Large intestine (tissue), 3 donors: ENCODE data around the gene TMEM214. TPM values are rescaled to one million over a fixed set of nuclear protein-coding genes. Genes with fewer than 3 reads are reported as not detected.

ENCODE experiments used
- DNase-seq, 2 donors: peaks; one replicate each; pipeline versions ENCODE4 v3.0.0 to v3.0.0-alpha.2; 2013
- H3K27ac ChIP-seq: one replicate; pipeline ENCODE4 v1.5.1; 2013; ENCODE audit warnings: low read length
- H3K27me3 ChIP-seq: 2 replicates; pipeline ENCODE4 v1.6.1; 2013; ENCODE audit warnings: low read length; ENCODE audit not compliant: control insufficient read depth, insufficient read depth
- H3K36me3 ChIP-seq: 2 replicates; pipeline ENCODE4 v1.6.1; 2013; ENCODE audit warnings: low read length; ENCODE audit not compliant: control insufficient read depth, insufficient read depth
- H3K4me1 ChIP-seq: one replicate; pipeline ENCODE4 v1.6.1; 2013; ENCODE audit warnings: low read length; ENCODE audit not compliant: control insufficient read depth, insufficient read depth
- H3K4me3 ChIP-seq: one replicate; pipeline ENCODE4 v1.5.1; 2013; ENCODE audit warnings: low read length
- H3K9me3 ChIP-seq: one replicate; pipeline ENCODE4 v1.6.1; 2013; ENCODE audit warnings: mild to moderate bottlenecking, low read depth, low read length, moderate library complexity; ENCODE audit not compliant: control insufficient read depth
- WGBS: methylation state at CpG from one replicate; pipeline ENCODE4 v1.1.5; 2013; ENCODE audit warnings: low lambda C conversion rate; ENCODE audit not compliant: insufficient coverage; 5-methylcytosine and 5-hydroxymethylcytosine counted together
- polyA plus RNA-seq: library from polyadenylated mRNA; unstranded; fragments of 120-200 nt; gene quantifications from one replicate; pipeline ENCODE4 v1.2.1, GENCODE V29; 2013

Gene TMEM214
- polyA plus RNA-seq, 1 donor, result 93.6 TPM

DNA sequence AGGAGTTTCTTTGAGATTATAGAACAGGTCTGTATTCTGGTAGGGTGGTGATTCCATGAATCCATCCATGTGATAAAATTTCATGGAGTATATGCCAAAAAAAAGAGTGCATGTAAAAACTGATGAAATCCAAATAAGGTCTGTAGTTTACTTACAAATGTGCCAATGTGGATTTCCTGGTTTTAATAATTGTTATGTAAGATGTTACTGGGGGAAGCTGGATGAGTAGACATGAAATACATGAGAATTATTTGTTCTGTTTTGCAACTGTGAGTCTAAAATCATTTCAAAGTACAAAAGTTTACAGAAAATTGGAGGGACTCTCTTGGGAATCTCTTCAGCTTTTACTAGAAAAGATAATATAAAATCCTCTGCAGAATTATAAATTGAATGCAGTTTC lies 23.7 kb upstream of the TMEM214 start:
- Histone ChIP-seq H3K36me3 (no peaks in the 10 kb centered on the region), H3K27ac (no peak overlapping the region), H3K27me3 (no peaks in the 10 kb centered on the region), H3K4me3 (no peak overlapping the region), H3K9me3 (no peaks in the 10 kb centered on the region), H3K4me1 (peaks cover 3% of the 10 kb centered on the region)
- no peak for DNase-seq

DNA sequence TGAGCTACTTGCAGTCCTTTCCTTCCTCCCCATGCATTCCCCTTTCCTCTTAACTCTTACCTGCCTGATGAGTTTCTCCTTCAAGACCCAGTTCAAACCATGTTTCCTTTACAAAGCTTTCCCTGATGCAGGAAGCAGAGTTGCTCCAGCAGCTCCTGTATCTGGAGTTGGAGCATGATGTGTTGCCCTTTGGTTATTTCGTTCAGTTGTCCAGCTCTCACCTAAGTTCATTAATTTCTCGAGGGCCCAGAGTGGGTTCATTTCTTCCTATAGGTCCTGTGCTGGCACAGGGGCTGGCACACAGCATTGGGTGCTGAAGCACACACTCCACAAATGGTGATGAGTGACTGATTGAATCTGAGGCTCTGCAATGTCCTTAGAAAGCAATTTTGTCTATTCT lies 23.0 kb upstream of the TMEM214 start:
- no peaks in the 10 kb centered on the region for H3K27me3 ChIP-seq
- peaks cover 3% of the 10 kb centered on the region for H3K4me1 ChIP-seq
- no CpG with 5 or more reads among the region's 2 CpGs for WGBS
- DNase-seq, result no peak
- H3K4me3 ChIP-seq, result no peak overlapping the region
- H3K27ac ChIP-seq, result no peak overlapping the region
- H3K36me3 ChIP-seq, result no peaks in the 10 kb centered on the region
- H3K9me3 ChIP-seq, result no peaks in the 10 kb centered on the region

DNA sequence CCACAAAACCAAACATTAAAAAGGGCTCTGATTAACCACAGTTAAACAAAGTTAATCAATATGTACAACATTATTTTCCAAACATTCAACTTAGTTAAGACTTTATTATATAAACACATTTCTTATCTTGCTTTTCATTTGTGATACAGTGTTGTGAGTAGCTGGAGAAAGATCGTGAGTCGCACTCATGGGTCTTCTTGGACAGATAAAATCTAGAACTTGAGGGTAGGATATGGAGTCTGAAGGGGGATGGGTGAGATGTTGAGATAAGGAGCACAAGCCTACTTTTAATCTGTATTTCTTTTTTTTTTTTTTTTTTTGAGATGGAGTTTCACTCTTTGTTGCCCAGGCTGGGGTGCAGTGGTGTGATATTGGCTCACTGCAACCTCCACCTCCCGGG lies 22.6 kb upstream of the TMEM214 start:
- no peaks in the 10 kb centered on the region for H3K27me3 ChIP-seq
- H3K4me1 ChIP-seq, result peaks cover 4% of the 10 kb centered on the region
- H3K36me3 ChIP-seq, result no peaks in the 10 kb centered on the region
- H3K27ac ChIP-seq, result no peak overlapping the region
- H3K9me3 ChIP-seq, result no peaks in the 10 kb centered on the region
- H3K4me3 ChIP-seq, result no peak overlapping the region
- no peak for DNase-seq
- WGBS, result no CpG with 5 or more reads among the region's 3 CpGs

DNA sequence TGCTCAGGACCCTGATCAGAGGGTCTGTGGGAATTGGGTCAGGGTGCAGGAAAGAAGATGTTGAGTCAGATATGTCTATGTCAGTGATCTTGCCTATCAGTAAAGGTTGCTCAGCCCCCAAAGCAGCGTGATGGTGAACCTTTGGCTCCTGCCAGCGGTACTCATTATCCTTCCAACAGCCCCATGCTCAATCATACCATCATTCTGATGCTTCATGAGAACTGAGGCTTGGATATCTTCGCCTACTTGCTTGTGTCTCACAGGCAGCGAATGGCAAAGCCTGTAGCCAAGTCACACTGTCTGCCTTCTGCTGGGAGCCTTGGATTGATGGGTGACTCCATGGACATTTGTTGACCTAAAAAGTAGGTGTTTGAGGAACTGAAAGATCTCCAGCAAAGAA lies 19.0 kb upstream of the TMEM214 start:
- Histone ChIP-seq H3K4me1 (peaks cover 25% of the 10 kb centered on the region), H3K27me3 (no peaks in the 10 kb centered on the region), H3K4me3 (no peak overlapping the region), H3K27ac (no peak overlapping the region), H3K9me3 (no peaks in the 10 kb centered on the region), H3K36me3 (no peaks in the 10 kb centered on the region)
- DNase-seq, result no peak
- no CpG with 5 or more reads among the region's 4 CpGs for WGBS

DNA sequence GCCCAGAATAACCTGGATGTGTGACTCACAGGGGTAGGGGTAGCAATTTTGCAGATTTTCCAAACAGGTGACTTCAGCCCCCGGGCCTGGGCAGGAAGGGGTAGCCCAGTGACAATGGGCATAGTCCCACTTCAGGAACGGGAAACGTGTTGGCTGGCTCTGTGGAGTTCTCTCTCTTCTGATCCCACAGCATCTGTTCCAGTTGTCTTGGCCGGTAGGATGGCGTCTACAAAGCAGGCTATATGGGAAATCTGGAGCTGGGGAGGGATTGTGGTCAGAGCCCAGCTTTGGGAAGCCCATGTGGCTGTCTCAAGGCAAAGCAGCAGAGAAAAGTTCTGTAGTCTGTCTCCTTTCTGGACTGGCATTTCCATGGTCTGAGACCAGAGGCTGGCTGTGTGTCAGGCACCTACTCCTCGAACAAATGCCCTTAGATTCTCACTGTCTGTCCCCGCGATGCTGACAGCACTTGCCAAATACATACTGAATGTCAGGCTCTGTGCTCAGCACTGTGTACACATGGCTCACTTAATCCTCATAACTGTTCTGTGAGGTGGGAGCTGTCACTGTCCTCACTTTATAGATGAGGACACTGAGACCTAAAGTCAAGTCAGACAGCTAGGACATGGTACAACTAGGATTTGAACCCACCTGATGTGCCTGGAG lies 17.9 kb upstream of the TMEM214 start:
- no peak for DNase-seq
- no CpG with 5 or more reads among the region's 8 CpGs for WGBS
- Histone ChIP-seq H3K27me3 (no peaks in the 10 kb centered on the region), H3K27ac (no peak overlapping the region), H3K9me3 (no peaks in the 10 kb centered on the region), H3K36me3 (no peaks in the 10 kb centered on the region), H3K4me3 (no peak overlapping the region), H3K4me1 (peaks cover 35% of the 10 kb centered on the region)

DNA sequence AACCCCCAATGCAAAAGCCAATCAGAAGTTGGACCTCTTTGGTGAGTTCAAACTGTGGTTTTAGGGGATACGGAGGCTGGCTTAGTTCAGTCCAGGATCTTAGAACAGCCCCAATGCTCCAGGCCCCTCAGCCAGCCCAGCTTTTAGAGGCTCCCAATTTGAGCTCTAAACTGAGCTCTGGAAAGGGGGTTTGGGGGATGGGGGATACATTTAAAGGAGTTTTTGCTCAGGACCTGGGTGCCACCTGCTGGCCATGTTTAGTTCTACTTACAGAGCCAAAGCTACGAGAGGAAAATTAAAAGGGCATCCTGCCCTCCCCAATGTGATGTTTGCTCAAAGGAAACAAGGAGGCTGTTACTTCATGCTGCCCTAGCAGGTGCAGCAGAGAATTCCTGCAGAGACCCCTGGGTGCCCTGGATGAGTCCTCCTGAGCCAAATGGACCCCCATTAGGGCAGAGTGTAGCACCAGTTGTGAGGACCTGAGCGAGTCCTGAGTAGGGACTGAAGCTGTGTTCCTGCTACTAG lies 15.9 kb upstream of the TMEM214 start:
- Histone ChIP-seq H3K36me3 (no peaks in the 10 kb centered on the region), H3K4me3 (no peak overlapping the region), H3K27ac (no peak overlapping the region), H3K9me3 (no peaks in the 10 kb centered on the region), H3K27me3 (no peaks in the 10 kb centered on the region), H3K4me1 (peaks cover 51% of the 10 kb centered on the region)
- DNase-seq, result peak in 1 of 2 donors; percentile 40
- no CpG with 5 or more reads among the region's 3 CpGs for WGBS

DNA sequence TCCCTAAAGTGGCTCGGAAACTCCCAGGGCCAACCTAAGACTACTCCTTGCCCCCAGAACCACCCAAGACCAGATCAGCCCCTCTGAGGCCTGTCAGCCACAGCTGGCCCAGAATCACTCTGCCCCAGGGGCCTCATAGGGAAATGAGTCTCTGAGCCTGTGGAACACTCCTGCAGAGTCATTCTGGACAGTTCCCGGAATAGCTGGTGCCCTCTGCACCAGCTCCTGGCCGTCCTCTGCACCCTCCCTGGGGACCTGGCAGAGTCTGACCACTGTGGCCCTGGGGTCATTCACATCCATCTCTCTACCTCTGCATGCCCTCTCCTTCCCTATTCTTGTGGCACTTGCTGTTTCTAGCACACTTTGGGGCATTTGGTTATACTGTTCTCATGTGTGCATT lies 14.6 kb upstream of the TMEM214 start:
- Histone ChIP-seq H3K27ac (no peak overlapping the region), H3K36me3 (peaks cover under 1% of the 10 kb centered on the region), H3K4me3 (no peak overlapping the region), H3K27me3 (no peaks in the 10 kb centered on the region), H3K9me3 (no peaks in the 10 kb centered on the region), H3K4me1 (peaks cover 53% of the 10 kb centered on the region)
- WGBS, result no CpG with 5 or more reads among the region's 3 CpGs
- DNase-seq, result peak in 1 of 2 donors; percentile 46

DNA sequence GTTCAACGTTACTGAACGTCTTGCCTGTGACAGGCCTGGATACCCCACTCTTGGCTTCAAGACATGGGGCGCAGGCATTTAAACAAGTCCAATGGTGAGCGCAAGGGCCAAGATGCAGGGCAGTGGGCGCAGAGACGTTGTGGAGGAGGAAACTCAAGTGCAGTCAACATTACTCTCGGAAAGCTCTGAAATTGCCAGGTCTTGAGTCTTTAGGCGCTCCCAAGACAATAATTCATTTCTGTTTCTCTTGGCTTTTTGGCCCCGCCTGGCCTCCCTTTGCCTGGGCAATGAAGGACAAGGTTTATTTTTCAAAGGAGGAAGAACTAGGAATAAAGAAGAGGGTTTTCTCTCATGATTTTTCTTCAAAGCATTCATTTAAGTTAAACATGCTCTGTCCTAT lies 13.3 kb upstream of the TMEM214 start:
- Histone ChIP-seq H3K4me1 (peaks cover 53% of the 10 kb centered on the region), H3K36me3 (peaks cover 6% of the 10 kb centered on the region), H3K27me3 (no peaks in the 10 kb centered on the region), H3K9me3 (no peaks in the 10 kb centered on the region), H3K4me3 (no peak overlapping the region), H3K27ac (peak overlapping the region; percentile 69)
- DNase-seq, result no peak
- WGBS, result no CpG with 5 or more reads among the region's 9 CpGs

DNA sequence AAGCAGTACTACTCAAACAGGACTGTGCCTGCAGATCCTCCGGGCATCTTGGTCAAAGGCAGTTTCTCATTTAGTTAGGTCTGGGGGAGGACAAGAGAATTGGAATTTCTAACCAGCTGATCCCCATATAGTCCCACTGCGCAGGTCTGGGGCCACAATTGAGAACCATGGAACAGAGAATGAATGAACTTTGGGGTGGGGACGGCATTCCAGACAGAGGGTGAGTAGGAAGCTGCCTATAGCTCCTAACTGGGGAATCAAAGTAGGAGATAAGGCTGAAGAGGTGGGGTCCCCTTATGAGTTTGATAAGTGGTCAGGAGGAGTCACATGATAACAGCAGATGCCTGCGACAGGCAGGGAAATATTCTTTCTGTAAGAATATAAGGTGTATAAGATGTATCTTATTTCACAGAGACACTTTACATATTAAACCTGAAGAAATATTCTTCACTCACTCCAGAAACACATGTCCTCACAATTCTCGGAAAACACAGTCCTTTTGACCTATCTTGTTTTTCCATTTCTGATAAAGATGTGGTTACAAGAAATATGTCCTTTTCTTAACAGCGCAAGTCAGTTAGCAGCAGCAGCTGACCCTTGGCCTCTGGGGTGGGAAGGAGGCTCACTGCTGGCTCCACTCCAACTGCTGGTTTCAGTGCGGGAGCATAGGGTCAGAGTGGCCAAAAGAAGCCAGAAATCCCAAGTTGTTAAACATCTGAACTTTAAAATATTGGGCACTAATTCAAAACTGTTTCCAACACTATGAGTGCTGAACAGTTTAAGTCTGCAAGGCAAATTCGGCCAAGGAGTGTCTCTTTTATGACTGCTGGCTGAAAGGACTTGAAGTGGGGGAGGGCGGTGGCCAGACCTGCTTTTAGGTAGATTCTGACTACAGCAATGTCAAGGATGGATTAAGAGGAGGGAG lies 12.6 kb upstream of the TMEM214 start:
- DNase-seq, result peak; percentile 52 to 72
- H3K27me3 ChIP-seq, result no peaks in the 10 kb centered on the region
- peak overlapping the region; percentile 69 for H3K27ac ChIP-seq

DNA sequence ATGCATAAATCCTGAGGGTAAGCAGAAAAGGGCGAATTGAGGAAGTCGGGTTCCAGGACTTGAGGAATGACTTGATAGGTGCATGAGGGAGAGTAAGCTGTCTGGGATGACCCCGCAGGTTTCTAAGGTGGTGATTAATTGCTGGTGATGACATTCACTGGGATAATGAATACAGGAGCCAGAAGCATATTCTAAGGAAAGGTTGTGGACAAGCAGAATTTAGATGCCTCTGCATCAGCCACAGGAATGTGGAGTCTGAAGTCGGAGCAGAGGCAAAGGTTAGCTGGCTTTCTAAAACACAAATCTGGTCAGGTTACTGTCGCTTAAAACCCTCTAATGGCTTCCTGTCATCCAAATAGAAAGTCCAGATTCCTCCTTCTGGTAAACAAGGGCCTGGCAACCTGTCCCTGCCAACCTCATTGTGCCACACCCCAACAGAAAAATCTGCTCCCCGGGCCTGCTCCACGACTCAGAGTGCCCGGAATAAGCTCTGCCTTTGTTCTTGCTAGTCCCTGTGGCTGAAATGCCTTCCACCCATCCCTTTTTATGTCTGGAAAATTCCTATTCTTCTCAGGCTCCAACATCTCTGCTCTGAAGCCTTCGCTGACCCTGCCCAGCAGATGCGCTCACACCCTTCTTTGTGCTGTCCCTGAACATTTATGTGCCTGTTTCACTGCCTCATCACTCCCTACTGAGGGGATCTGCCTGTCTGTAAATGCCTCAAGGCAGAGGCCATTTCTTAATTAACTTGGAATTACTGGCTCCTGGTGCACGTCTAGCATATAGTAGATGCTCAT lies 11.3 kb upstream of the TMEM214 start:
- Histone ChIP-seq H3K27me3 (no peaks in the 10 kb centered on the region), H3K4me3 (no peak overlapping the region), H3K27ac (no peak overlapping the region), H3K4me1 (peaks cover 42% of the 10 kb centered on the region), H3K36me3 (peaks cover 15% of the 10 kb centered on the region), H3K9me3 (no peaks in the 10 kb centered on the region)
- WGBS, result 53% methylated on average over 3 of the region's 11 CpGs
- peak in 1 of 2 donors; percentile 46 for DNase-seq

More for the DNA sequence above, 12.6 kb upstream of the TMEM214 start:
- WGBS, result 17% methylated on average over 1 of the region's 9 CpGs
- no peak overlapping the region for H3K4me3 ChIP-seq
- no peaks in the 10 kb centered on the region for H3K9me3 ChIP-seq
- H3K4me1 ChIP-seq, result peaks cover 52% of the 10 kb centered on the region
- peaks cover 7% of the 10 kb centered on the region for H3K36me3 ChIP-seq
